ENCODE data around the gene SENP3.

SENP3 gene

GRCh38 chr17:7575959-7576358 lies 14.2 kb downstream of the SENP3 start:
- DNase-seq (ENCODE audit: low read depth in 2 of 3, low spot score in 1 of 3), result no peak

- DNase-seq (ENCODE audit: low read depth in 2 of 3, low spot score in 1 of 3), result no peak
Measured at GRCh38 chr17:7576432-7576937, 14.8 kb downstream of the SENP3 start.

- no peak for DNase-seq (ENCODE audit: low read depth in 2 of 3, low spot score in 1 of 3)
Measured at GRCh38 chr17:7577327-7578199, 15.8 kb downstream of the SENP3 start.

GRCh38 chr17:7579001-7579833 lies 17.5 kb downstream of the SENP3 start, which contains the start of gene CD68:
Gene CD68 (plus strand): TSS chr17:7579638. CDS start chr17:7579678, 40 bp downstream.
- peak; percentile 58 to 72 (median 71) for DNase-seq (ENCODE audit: low read depth in 2 of 3, low spot score in 1 of 3)

GRCh38 chr17:7579834-7580603 lies 18.3 kb downstream of the SENP3 start:
- DNase-seq (ENCODE audit: low read depth in 2 of 3, low spot score in 1 of 3), result no peak

- DNase-seq (ENCODE audit: low read depth in 2 of 3, low spot score in 1 of 3), result no peak
Measured at GRCh38 chr17:7580604-7581575, 19.2 kb downstream of the SENP3 start.

- DNase-seq (ENCODE audit: low read depth in 2 of 3, low spot score in 1 of 3), result no peak
Measured at GRCh38 chr17:7582396-7583252, 20.9 kb downstream of the SENP3 start.

- DNase-seq (ENCODE audit: low read depth in 2 of 3, low spot score in 1 of 3), result peak; percentile 90 to 96 (median 94)
Measured at GRCh38 chr17:7583253-7584109, 21.8 kb downstream of the SENP3 start, which contains the start of gene MPDU1. Gene MPDU1 (plus strand): TSS chr17:7583852. CDS start chr17:7583863, 11 bp downstream.

- DNase-seq (ENCODE audit: low read depth in 2 of 3, low spot score in 1 of 3), result no peak
Measured at GRCh38 chr17:7586673-7587419, 25.1 kb downstream of the SENP3 start.

GRCh38 chr17:7587420-7588151 lies 25.9 kb downstream of the SENP3 start:
- no peak for DNase-seq (ENCODE audit: low read depth in 2 of 3, low spot score in 1 of 3)

- no peak for DNase-seq (ENCODE audit: low read depth in 2 of 3, low spot score in 1 of 3)
Measured at GRCh38 chr17:7588553-7589203, 27.0 kb downstream of the SENP3 start.

- peak; percentile 46 to 62 (median 50) for DNase-seq (ENCODE audit: low read depth in 2 of 3, low spot score in 1 of 3)
Measured at GRCh38 chr17:7589204-7589868, 27.6 kb downstream of the SENP3 start.

GRCh38 chr17:7589891-7590691 lies 28.4 kb downstream of the SENP3 start, which contains the start of gene SOX15:
Gene SOX15 (minus strand): TSS chr17:7590094. CDS start chr17:7589676, 418 bp downstream.
- no peak for DNase-seq (ENCODE audit: low read depth in 2 of 3, low spot score in 1 of 3)

- no peak for DNase-seq (ENCODE audit: low read depth in 2 of 3, low spot score in 1 of 3)
Measured at GRCh38 chr17:7590743-7591142, 29.0 kb downstream of the SENP3 start.
